Stimulated activated CD4-positive, alpha-beta T cell treated with anti-CD3 and anti-CD28 coated beads, Interleukin-2, amount 100 ng/mL, for 24 hours (primary cell): ENCODE measurements around the gene C17orf113.
"Not testable (repeated sequence)": the region's sequence is repeated elsewhere in the genome, so short reads cannot be mapped to it uniquely, and the experiment has no call there.

Experiments
- DNase-seq, 2 donors: peaks; one replicate each; pipeline ENCODE4 v3.0.0-alpha.2; 2020

The C17orf113 gene

GRCh38 chr17:42041619-42042018 is 8.8 kb downstream of the C17orf113 start:
- DNase-seq: no peak

DNA sequence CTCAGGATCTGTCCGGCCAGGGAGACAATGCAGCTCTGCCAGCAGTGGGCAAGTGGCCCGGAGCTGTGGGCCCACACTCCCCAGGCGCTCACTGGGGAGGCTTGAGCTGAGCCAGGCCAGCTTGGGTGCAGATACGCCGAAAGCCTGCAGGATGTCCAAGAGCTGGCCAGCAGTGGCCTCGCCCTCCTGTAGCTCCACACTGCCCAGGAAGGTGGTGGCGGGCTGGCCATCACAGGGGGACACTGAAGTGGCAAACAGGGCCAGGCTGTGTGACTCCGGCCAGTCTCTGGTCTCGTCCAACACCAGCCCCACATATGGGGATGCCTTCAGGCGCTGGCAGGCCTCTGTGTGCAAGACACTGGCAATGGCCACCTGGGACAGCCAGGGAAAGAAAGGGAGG is 9.6 kb downstream of the C17orf113 start:
- no peak for DNase-seq

GRCh38 chr17:42039794-42040763 is 10.3 kb downstream of the C17orf113 start:
- DNase-seq: no peak

GRCh38 chr17:42038221-42038973 is 12.0 kb downstream of the C17orf113 start:
- DNase-seq: no peak

GRCh38 chr17:42034059-42034458 is 16.3 kb downstream of the C17orf113 start:
- DNase-seq: no peak

DNA sequence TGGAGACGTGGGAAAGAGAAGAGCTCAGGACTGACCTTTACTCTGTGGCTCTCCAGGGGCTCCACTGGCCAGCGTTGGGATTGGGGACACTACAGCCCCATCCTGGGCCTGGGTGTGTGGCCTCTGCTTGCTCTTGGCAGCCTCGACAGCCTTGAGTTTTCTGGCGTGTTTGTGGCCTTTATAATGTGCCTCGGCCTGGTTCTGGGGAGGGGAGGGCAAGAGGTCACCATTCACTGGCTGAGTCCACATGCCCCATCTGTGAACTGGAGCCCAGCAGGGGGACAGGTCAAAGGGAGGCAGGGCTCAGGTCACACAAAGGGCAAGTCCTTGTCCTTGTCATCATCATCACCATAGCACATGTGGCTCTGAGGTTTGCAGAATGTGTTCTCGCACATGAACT is 18.8 kb downstream of the C17orf113 start:
- no peak for DNase-seq

DNA sequence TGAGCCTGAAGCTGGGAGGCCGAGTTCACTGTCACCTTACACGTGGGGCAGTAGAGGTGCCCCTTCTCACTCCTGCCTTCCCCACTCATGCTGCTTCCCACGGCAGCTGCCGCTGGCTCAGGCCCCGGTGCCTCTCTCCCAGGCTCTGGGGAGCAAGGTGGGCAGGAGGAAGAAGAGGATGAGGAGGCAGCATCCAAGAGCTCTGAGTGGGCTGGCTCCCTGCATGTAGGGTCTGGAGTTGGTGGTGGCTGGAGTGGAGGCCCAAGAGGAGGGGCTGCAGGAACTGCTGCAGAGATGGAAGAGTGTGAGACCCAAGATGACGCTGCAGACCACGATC is 21.6 kb downstream of the C17orf113 start:
- DNase-seq: no peak

GRCh38 chr17:42027961-42028790 is 22.2 kb downstream of the C17orf113 start:
- no peak for DNase-seq

DNA sequence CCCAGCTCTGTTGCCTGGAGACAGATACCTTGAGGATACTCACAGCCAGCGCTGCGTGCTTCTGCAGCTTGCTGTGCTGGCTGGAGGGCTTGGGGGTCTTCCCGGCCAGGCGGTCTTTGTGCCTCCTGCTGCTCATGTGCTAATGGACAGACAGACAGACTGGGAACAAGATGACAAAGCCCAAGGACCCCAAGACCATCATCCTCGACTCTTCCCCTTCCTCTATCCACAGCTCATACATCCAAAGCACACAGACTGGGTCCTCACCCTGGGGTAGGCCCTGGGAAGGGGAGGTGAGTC is 22.9 kb downstream of the C17orf113 start:
- no peak for DNase-seq

DNA sequence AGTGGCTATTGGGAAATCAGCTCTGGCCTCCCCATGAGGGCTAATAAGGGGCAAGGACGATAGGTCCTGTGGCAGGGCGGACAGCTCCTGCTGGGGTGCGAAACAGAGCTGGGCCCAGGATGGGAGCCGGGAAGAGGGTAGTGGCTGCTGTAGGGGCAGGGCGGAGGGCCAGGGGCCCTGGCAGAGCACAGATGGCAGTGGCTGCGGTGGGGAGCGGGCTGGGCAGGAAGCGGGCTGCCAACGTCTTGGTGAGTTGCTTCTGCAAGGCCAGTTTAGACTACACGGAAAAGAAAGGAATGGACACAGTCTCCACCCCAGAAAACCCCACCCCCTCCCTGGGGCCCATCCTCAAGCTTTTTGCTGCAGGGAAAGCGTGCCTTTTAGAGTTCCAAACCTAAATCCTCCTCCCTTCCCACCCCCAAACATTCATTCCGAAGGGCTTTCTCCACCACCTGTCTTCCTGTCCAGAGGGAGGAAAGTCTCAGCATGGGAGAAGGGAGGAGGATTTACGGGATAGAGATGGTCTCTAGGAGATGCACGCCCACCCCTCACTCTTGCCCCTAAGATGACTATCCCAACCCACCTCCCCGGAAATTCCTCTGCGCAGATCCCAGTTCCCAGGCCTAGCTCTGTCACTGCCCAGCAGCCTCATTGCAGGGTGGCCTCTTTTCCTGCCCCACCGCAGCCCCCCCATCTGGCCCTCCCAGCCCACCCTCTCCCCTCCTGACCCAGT is 23.4 kb downstream of the C17orf113 start:
- DNase-seq: no peak

- no peak for DNase-seq
These were observed 24.5 kb downstream of the C17orf113 start for GRCh38 chr17:42025936-42026335.

- no peak for DNase-seq
These were observed 25.2 kb downstream of the C17orf113 start for GRCh38 chr17:42025191-42025579.

GRCh38 chr17:42023524-42024349 is 26.7 kb downstream of the C17orf113 start:
- no peak for DNase-seq

DNA sequence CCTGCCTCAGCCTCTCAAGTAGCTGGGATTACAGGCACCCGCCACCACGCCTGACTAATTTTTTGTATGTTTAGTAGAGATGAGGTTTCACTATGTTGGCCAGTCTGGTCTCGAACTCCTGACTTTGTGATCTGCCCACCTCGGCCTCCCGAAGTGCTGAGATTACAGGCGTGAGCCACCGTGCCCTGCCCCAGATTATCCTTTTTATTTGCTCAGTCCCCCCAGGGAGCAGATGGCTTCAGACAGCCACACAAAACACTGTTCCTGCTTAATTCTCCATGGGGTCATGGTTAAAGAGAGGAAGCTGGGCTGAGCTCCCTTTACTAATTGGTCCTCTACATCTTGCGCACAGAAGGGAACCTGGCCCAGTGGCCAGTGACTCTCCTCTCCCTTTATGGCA is 29.6 kb downstream of the C17orf113 start:
- DNase-seq: not testable (repeated sequence)

DNA sequence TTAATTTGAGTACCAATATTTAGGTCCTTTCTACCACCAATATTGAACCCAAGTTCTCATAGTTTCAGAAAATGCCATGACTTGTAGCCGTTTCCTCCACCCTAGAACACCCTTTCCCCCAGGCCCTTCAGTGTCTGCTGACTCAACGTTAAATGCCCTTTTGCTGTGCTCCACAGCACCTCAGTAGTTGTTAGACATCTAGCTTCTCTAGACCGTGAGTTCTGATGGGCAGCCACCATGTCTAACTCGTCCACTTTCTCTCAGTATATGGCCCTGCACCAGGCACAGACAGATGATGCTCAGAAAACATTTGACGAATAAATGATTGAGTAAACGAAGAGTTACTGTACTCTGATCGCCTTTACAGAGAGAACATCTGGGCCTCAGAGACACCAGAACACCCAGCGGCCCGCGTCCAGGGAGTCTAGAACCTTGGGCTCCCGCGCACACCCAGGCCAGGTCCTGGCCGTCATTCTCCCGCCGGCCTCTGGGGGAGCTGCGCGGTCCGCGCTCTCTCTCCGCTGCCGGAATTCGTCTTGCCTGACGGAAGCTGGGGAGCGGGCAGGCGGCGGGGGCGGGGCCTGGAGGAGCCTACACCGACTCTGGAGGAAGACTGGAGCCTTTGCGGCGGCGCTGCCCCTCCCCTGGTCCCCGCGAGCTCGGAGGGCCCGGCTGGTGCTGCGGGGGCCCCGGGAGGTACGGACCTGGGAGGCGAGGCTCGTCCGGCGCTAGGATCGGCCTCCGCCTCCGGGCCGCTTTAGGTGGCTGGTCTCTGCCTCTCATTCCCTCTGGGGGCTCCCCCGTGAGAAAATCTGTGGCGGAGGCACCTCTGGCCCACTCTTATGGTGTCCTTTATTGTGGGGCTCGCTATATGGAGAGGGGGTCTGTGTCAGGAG is 30.6 kb downstream of the C17orf113 start, which contains the start of gene NKIRAS2:
Gene NKIRAS2, plus strand, starts transcription at position 582 of the 896 bp plus-strand sequence. CDS start 1,488 bp downstream, outside the sequence.
- peak; percentile 95 to 97 for DNase-seq

GRCh38 chr17:42018988-42019387 is 31.4 kb downstream of the C17orf113 start:
- DNase-seq: no peak

GRCh38 chr17:42018339-42018738 is 32.1 kb downstream of the C17orf113 start:
- DNase-seq: no peak

DNA sequence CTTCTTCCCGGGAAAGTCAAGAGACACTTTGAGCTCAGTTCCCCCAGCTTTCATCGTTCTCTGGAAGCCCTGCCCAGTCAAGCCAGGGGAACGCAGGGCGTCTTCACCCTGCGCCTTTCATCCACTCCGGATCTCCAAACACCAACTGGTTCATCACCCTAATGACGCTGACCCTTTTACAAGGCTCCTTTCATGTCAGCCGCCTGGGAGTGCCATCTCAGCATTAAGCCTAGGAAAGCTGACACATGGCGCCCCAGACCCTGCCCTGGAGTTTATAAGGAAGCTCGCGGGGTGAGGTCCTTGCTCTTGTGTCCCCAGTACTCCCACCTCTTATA is 32.6 kb downstream of the C17orf113 start:
- peak in 1 of 2 donors; percentile 31 for DNase-seq

- DNase-seq: peak; percentile 89 to 90
These were observed 33.2 kb downstream of the C17orf113 start, which contains the start of gene DNAJC7 for GRCh38 chr17:42016941-42017865. Gene DNAJC7 (minus strand): TSS chr17:42017439. CDS start chr17:42017416, 23 bp downstream.
